SK-N-SH (cell line): ENCODE results near the gene MAPT. TPM values are rescaled to one million over a fixed set of nuclear protein-coding genes. Genes with fewer than 3 reads are reported as not detected.

ENCODE experiments used
- CTCF ChIA-PET: fragments of 300-600, 350-600 bp; formaldehyde crosslinking; extraction: SDS; loops from one replicate; lab custom pipeline; 2021; lab: Yijun Ruan, JAX
- POLR2A ChIA-PET: fragments of 350-600 bp; sonication (Branson Sonifier 250); formaldehyde crosslinking; extraction: SDS; loops from one replicate; lab custom pipeline; 2020; ENCODE audit warnings: antibody characterized with exemption, inconsistent platforms; lab: Yijun Ruan, JAX
- DNase-seq: peaks from one replicate; pipeline ENCODE4 v3.0.0; 2012
- H2AFZ ChIP-seq: fragments of 200-600 bp; sonication (generic); 2 replicates; pipeline ENCODE4 v1.8.1; 2016; ENCODE audit warnings: antibody characterized with exemption, mild to moderate bottlenecking, low read depth
- H3F3A ChIP-seq: fragments of 200-600 bp; sonication (generic); replicated peaks from 2 replicates; pipeline ENCODE3; 2016; ENCODE audit warnings: antibody characterized with exemption, mild to moderate bottlenecking; ENCODE audit not compliant: insufficient read depth
- H3K27ac ChIP-seq, 2 experiments: fragments of 200-500 bp in 1 of 2; fragments of 200-600 bp in 1 of 2; sonication (Bioruptor generic) in 1 of 2; sonication (generic), shearing (Covaris generic) in 1 of 2; 2 replicates each; pipeline versions ENCODE4 v1.5.1 to v1.6.1; 2014 to 2016; ENCODE audit warnings: low read depth in 2 of 2, inconsistent platforms in 1 of 2, low read length in 1 of 2, mild to moderate bottlenecking in 1 of 2, mixed read lengths in 1 of 2
- H3K27me3 ChIP-seq: fragments of 200-600 bp; sonication (generic), shearing (Covaris generic); 2 replicates; pipeline ENCODE4 v1.6.1; 2016; ENCODE audit warnings: mixed run types; ENCODE audit not compliant: insufficient read depth
- H3K36me3 ChIP-seq, 2 experiments: fragments of 200-500 bp in 1 of 2; fragments of 200-600 bp in 1 of 2; sonication (Bioruptor generic) in 1 of 2; sonication (generic) in 1 of 2; replicated peaks in 1 of 2; 2 replicates each; pipeline versions ENCODE3 to v1.5.1; 2014 to 2016; ENCODE audit warnings: low read length in 1 of 2, mild to moderate bottlenecking in 1 of 2; ENCODE audit not compliant: insufficient read depth in 2 of 2, control insufficient read depth in 1 of 2
- H3K4me1 ChIP-seq, 2 experiments: fragments of 200-500 bp in 1 of 2; fragments of 200-600 bp in 1 of 2; sonication (Bioruptor generic) in 1 of 2; sonication (generic), shearing (Covaris generic) in 1 of 2; 2 replicates each; pipeline versions ENCODE4 v1.5.1 to v1.6.1; 2014 to 2016; ENCODE audit warnings: low read depth in 1 of 2, low read length in 1 of 2, mixed run types in 1 of 2; ENCODE audit not compliant: insufficient read depth in 2 of 2, control insufficient read depth in 1 of 2
- H3K4me2 ChIP-seq: fragments of 200-600 bp; sonication (generic), shearing (Covaris generic); 2 replicates; pipeline ENCODE4 v1.6.1; 2017; ENCODE audit warnings: mixed run types
- H3K4me3 ChIP-seq, 2 experiments: fragments of 200-500 bp in 1 of 2; fragments of 200-600 bp in 1 of 2; sonication (Bioruptor generic) in 1 of 2; sonication (generic), shearing (Covaris generic) in 1 of 2; 2 replicates each; pipeline versions ENCODE4 v1.5.1 to v1.8.1; 2014 to 2016; ENCODE audit warnings: low read depth in 2 of 2, inconsistent platforms in 1 of 2, low read length in 1 of 2, mild to moderate bottlenecking in 1 of 2, mixed read lengths in 1 of 2, moderate library complexity in 1 of 2
- H3K79me2 ChIP-seq: fragments of 200-600 bp; sonication (generic); 2 replicates; pipeline ENCODE4 v1.8.1; 2017; ENCODE audit warnings: mild to moderate bottlenecking; ENCODE audit not compliant: insufficient read depth
- H3K9ac ChIP-seq: fragments of 200-600 bp; sonication (generic); 2 replicates; pipeline ENCODE4 v1.6.1; 2017; ENCODE audit warnings: mixed run types
- H3K9me2 ChIP-seq: fragments of 200-600 bp; sonication (generic); 2 replicates; pipeline ENCODE4 v1.6.1; 2017; ENCODE audit warnings: mixed run types
- H3K9me3 ChIP-seq: fragments of 200-600 bp; sonication (generic); 2 replicates; pipeline ENCODE4 v1.6.1; 2017; ENCODE audit warnings: mixed run types, mild to moderate bottlenecking, moderate library complexity
- H4K20me1 ChIP-seq: fragments of 200-600 bp; sonication (generic); 2 replicates; pipeline ENCODE4 v1.6.1; 2017; ENCODE audit warnings: mild to moderate bottlenecking, mixed run types; ENCODE audit not compliant: insufficient read depth
- CHD2 ChIP-seq: fragments of 150-350 bp; IDR thresholded peaks from 2 replicates; pipeline ENCODE4 v1.6.1; 2018; ENCODE audit warnings: low read length; ENCODE audit not compliant: partially characterized antibody
- CTCF ChIP-seq: fragments of 200-600 bp; sonication (generic); IDR thresholded peaks from 2 replicates; pipeline ENCODE4 v1.6.1; 2017; ENCODE audit warnings: antibody characterized with exemption, mild to moderate bottlenecking, moderate library complexity
- ELF1 ChIP-seq: IDR thresholded peaks from 2 replicates; pipeline ENCODE4 v1.4.0; 2012
- FOSL2 ChIP-seq: IDR thresholded peaks from 2 replicates; pipeline ENCODE4 v1.4.0; 2012; ENCODE audit warnings: low read depth, mild to moderate bottlenecking, moderate library complexity, borderline replicate concordance
- GABPA ChIP-seq: IDR thresholded peaks from 2 replicates; pipeline ENCODE4 v1.4.0; 2012; ENCODE audit warnings: low read depth, mild to moderate bottlenecking
- GATA2 ChIP-seq: sonication (generic); formaldehyde crosslinking; IDR thresholded peaks from 2 replicates; pipeline ENCODE4 v1.5.0; 2020; ENCODE audit warnings: mild to moderate bottlenecking, missing genetic modification reagents
- IRF3 ChIP-seq: fragments of 150-350 bp; IDR thresholded peaks from 2 replicates; pipeline ENCODE4 v1.6.1; 2016; ENCODE audit warnings: mild to moderate bottlenecking, low read depth, low read length
- NFIC ChIP-seq: IDR thresholded peaks from 2 replicates; pipeline ENCODE4 v1.4.0; 2012; ENCODE audit warnings: borderline replicate concordance
- POLR2AphosphoS5 ChIP-seq: IDR thresholded peaks from 2 replicates; pipeline ENCODE4 v1.6.1; 2012; ENCODE audit warnings: low read depth, low read length
- RCOR1 ChIP-seq: fragments of 150-350 bp; IDR thresholded peaks from 2 replicates; pipeline ENCODE4 v1.6.1; 2017; ENCODE audit warnings: antibody characterized with exemption, low read length
- RXRA ChIP-seq: IDR thresholded peaks from 2 replicates; pipeline ENCODE4 v1.4.0; 2012; ENCODE audit warnings: low read depth, mild to moderate bottlenecking, borderline replicate concordance
- SIN3A ChIP-seq: IDR thresholded peaks from 2 replicates; pipeline ENCODE4 v1.6.1; 2012; ENCODE audit warnings: low read depth, mild to moderate bottlenecking, low read length, moderate library complexity, borderline replicate concordance
- TCF12 ChIP-seq: IDR thresholded peaks from 2 replicates; pipeline ENCODE4 v1.4.0; 2012
- TEAD4 ChIP-seq: IDR thresholded peaks from 2 replicates; pipeline ENCODE4 v1.4.0; 2012; ENCODE audit warnings: mild to moderate bottlenecking, borderline replicate concordance; ENCODE audit not compliant: insufficient read depth
- USF1 ChIP-seq: IDR thresholded peaks from 2 replicates; pipeline ENCODE4 v1.4.0; 2012; ENCODE audit warnings: low read depth, borderline replicate concordance
- USF2 ChIP-seq: fragments of 150-350 bp; IDR thresholded peaks from 2 replicates; pipeline ENCODE4 v1.6.1; 2017; ENCODE audit warnings: antibody characterized with exemption, low read length, low read depth, borderline replicate concordance
- ZBTB33 ChIP-seq: IDR thresholded peaks from 2 replicates; pipeline ENCODE4 v1.4.0; 2012; ENCODE audit warnings: low read depth, borderline replicate concordance
- WGBS: methylation state at CpG from one replicate; pipeline ENCODE4 v1.1.6; 2017; ENCODE audit warnings: low lambda C conversion rate; 5-methylcytosine and 5-hydroxymethylcytosine counted together
- polyA plus RNA-seq, 3 experiments: library from polyadenylated mRNA; depleted of rRNA; stranded (reverse); fragments of >200 nt; gene quantifications; 2 replicates each; pipeline ENCODE4 v1.2.3, GENCODE V29; 2012

MAPT gene
- polyA plus RNA-seq, 1 of the 3 experiments (the other 2 are of a cell fraction): 0.74 TPM

- Histone ChIP-seq H3K79me2 (no peaks in the 10 kb centered on the region), H3K9me3 (no peaks in the 10 kb centered on the region), H3K9me2 (no peaks in the 10 kb centered on the region), H3K4me2 (no peak overlapping the region), H3K27me3 (peaks cover 21% of the 10 kb centered on the region), H2AFZ (no peak overlapping the region), H3K4me1 (no peaks in the 10 kb centered on the region), H3K9ac (no peak overlapping the region), H4K20me1 (no peaks in the 10 kb centered on the region), H3F3A (no peaks in the 10 kb centered on the region)
- ChIA-PET CTCF (no interaction called here), POLR2A (no interaction called here)
- WGBS: 83% methylated on average over 12 of the region's 12 CpGs
- no peak for TF ChIP-seq POLR2AphosphoS5
- no peak for TF ChIP-seq CHD2
- TF ChIP-seq CTCF: no peak
- no peak for TF ChIP-seq RCOR1
- TF ChIP-seq, all 33 proteins: peak for 0
- no peak overlapping the region for H3K4me3 ChIP-seq
- no peak for DNase-seq
- H3K27ac ChIP-seq: no peak overlapping the region
- H3K36me3 ChIP-seq: no peaks in the 10 kb centered on the region
Measured at GRCh38 chr17:45962221-45962972, 68.0 kb downstream of the MAPT start.

GRCh38 chr17:45963283-45963682, 68.9 kb downstream of the MAPT start:
- ChIA-PET POLR2A (interaction anchor here (0.6 kb wide), 1 partner anchor 21 kb away, joined by 3 read pairs; no protein-coding TSS in a partner anchor), CTCF (interaction anchor here (1.1 kb wide), 1 partner anchor 40 kb away, joined by 4 read pairs; no protein-coding TSS in a partner anchor)
- no peak for DNase-seq
- no peaks in the 10 kb centered on the region; a peak in 1 of 4 replicates for H3K4me1 ChIP-seq
- TF ChIP-seq SIN3A (no peak), GABPA (no peak), IRF3 (no peak), CHD2 (no peak), RXRA (no peak), NFIC (no peak), TEAD4 (no peak), ELF1 (no peak), TCF12 (no peak), USF1 (no peak), USF2 (no peak), RCOR1 (no peak), GATA2 (no peak), FOSL2 (no peak), ZBTB33 (no peak)
- H4K20me1 ChIP-seq: no peaks in the 10 kb centered on the region
- no peaks in the 10 kb centered on the region for H3K9me2 ChIP-seq
- no peaks in the 10 kb centered on the region for H3K79me2 ChIP-seq
- H3K27me3 ChIP-seq: peaks cover 30% of the 10 kb centered on the region
- no peak overlapping the region for H3K9ac ChIP-seq
- no peaks in the 10 kb centered on the region for H3F3A ChIP-seq
- H3K4me2 ChIP-seq: no peak overlapping the region
- 65% methylated on average over 5 of the region's 5 CpGs for WGBS
- no peaks in the 10 kb centered on the region for H3K36me3 ChIP-seq
- no peaks in the 10 kb centered on the region for H3K9me3 ChIP-seq
- H3K27ac ChIP-seq: no peak overlapping the region
- no peak overlapping the region for H3K4me3 ChIP-seq
- H2AFZ ChIP-seq: no peak overlapping the region
